ENCODE measurements around the gene FBXL4.

The FBXL4 gene

GRCh38 chr6:98880486-98880885, 67.3 kb downstream of the FBXL4 start:
- no peak for DNase-seq (ENCODE audit: low read depth in 2 of 2)

DNA sequence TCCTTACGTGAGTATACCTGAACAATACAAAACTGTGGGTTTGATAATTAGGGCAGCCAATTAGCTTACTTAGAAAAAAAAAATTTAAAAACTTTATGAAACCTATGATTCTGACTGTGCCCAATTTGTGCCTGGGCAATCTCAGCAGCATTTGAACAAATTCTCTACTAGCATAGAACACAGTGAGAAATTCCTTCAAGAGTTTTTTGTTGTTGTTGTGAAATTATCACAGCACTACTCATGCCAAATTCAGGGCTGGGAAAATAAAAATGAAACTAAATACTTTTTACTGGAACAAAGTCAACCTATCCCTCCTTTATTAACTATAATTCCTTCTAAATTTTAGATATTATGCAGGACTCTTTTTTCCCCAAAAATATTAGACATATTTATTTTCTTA, 70.5 kb downstream of the FBXL4 start:
- no peak for DNase-seq (ENCODE audit: low read depth in 2 of 2)

DNA sequence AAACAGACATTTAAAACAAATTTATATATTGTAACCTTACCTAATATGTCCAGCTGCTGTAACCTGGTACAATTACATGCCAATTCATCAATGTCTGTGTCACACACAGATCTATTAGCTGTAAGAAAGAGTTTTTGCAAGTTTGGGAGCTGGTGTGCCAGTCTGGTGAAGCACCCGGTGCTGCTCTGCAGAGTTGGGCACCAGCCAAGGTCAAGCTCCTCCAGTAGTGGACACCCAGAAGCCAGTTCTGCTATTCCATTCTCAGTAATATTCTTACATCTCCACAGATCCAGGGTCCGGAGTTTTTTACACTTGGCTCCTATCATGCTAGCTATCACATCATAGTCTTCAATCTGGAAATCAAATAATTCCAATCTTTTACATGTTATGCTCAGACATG, 72.4 kb downstream of the FBXL4 start:
- DNase-seq (ENCODE audit: low read depth in 2 of 2): no peak

GRCh38 chr6:98871821-98872220, 75.9 kb downstream of the FBXL4 start:
- no peak for DNase-seq (ENCODE audit: low read depth in 2 of 2)

DNA sequence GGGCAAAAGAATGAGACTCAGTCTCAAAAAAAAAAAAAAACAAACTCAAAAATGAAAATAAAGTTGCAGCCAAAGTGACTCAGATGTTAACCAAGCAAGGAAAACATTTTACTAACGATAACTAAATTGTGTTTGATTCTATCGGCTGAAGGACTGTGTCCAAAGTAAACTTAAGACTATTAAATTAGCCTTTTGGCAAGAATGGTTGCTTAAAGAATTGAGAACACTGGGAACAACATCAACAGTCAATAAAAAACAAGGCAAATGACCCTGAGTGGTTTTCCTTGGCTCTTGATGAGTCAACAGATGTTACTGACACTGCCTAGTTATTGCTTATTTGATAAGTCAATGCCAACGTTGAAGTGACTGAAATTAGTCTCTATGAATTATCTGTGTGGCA, 76.7 kb downstream of the FBXL4 start:
- no peak for DNase-seq (ENCODE audit: low read depth in 2 of 2)

- DNase-seq (ENCODE audit: low read depth in 2 of 2): no peak
These were observed 83.2 kb downstream of the FBXL4 start for GRCh38 chr6:98864497-98864896.

GRCh38 chr6:98848539-98849242, 99.1 kb downstream of the FBXL4 start:
- no peak for DNase-seq (ENCODE audit: low read depth in 2 of 2)

DNA sequence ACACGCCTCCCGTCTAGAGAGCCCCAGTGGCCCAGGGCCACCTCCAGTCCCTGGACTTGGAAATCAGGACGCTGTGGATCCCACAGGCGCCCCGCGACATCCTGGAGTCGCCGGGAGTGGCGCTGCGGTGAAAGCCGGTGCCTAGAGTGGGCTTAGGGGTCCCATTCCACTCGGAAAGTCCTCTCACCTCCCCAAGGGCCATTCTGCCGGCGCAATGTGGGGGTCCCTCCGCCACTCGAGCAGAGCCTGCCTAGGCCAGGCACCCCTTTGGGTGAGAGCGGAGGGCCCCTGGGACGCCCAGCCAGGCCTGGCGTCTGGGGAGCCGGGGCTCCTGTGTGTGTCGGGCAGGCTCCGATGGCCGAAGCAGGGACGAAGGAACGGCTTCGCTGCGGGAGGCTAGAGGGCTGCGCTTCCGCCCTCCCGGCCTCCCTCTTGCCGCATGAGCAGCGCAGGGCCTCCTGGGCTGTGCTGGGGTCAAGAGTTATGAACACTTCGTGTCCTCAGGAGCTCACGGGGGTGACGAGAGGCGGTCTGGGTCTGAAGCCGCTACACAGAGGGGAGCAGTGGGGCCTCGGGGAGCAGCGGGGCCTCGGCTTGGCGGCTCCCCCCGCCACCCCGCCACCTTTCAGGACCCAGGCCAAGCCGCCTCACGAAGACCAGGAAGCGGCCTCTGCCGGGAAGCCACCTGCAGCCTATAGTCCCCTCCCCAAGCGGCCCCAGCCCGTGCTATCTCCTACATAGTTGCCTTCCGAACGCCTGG, 99.8 kb downstream of the FBXL4 start:
- no peak for DNase-seq (ENCODE audit: low read depth in 2 of 2)

DNA sequence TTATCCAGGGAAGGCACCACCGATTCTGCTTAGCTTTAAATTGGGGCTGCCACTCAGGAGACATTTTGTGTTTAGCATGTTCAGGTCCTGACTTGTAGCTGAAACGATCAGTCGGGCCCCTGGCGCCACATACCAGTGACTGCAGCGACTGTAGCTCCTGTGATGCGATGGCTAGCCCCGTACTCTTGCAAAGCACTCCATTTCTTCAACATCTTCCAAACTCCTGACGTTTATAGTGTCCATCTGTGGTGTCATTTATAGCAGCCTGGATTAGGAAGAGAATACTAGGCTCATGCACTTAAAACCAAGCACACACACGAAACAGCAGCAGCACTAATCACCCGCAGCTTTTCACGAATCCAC, 100.3 kb downstream of the FBXL4 start:
- no peak for DNase-seq (ENCODE audit: low read depth in 2 of 2)

GRCh38 chr6:98846021-98846380, 101.7 kb downstream of the FBXL4 start:
- DNase-seq (ENCODE audit: low read depth in 2 of 2): no peak

DNA sequence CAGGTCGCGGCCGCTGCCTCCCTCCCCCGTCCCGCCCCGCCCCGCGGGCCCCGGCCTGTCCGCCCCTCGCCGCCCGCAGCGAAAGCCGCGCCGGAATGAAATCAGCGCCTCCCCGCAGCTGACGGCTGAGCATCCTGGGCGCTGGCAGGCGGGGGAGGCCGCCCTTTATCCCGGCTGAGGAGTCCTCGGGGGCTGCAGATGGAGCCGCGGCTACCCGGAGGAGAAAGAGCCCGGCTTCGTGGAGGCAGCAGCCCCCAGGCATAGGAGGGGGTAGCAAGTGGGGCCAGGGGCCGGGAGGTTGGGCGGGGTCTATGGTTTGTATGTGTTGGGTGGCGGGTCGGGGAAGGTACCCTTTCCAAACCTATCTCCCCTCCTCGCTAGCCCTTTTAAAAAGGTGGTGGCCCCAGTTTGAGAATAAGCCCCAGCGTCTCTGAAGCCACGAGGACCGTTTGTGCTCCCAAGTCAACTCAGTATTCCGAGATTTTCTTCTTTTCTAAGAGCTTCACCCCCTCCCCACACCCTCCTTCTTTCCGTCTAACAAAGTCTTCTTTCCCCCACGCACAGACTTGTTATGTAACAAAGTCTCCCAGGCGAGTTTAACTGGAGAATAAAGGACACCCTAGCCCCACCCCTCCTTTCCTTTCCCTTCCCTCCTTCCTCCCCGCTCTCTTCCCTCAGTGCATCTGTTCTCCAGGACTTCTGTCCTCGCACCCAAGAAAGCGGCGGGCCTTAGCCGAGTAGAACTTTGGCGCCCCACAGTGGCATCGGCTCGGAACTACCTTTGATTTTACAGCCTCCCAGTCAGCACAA, 102.3 kb downstream of the FBXL4 start:
- peak in 1 of 2 donors; percentile 22 for DNase-seq (ENCODE audit: low read depth in 2 of 2)

DNA sequence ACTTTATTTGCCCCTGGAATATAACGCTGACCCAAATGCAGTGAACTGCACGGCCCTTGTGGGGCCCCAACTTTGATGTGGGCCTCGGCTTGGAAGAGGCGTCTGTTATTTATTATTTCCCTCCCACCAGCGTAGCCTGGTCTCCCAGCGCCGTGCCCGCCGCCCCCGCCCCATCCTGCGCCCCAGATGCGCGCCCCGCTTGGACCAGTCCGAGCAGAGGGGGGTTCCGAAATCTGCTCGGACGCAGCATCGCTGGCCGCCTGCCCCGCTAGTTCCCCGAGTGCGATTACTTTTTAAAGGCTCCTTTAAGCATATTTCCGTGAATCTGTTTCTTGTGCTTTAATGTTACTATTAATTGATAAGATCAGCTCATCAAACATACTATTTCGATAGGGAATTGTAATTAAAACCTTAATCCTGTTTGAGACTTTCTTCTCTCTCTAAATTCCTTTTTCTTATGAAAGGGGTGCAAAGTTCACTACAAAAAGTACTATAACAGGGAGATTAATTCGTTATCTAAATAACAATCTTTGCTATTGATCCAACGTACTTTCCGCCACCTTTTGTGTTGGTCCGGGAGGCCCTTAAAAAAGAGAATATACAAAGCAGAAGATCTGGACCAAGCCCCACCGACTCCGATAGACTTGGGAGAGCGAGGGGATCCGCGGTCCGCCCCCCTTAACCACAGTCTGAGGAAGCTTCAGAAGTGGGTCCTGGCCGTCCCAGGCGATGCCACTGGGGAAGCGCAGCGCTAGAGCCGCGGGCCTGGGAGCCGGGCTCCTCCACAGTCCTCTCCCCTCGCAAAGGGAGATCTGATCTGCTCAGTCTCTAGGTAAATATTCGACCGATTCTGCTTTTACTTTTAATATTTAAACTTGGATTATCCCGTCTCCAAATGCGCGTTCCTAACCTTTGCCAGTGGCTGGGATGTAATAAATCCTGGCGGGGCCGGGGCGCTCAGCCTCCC, 103.2 kb downstream of the FBXL4 start:
- no peak for DNase-seq (ENCODE audit: low read depth in 2 of 2)

GRCh38 chr6:98843271-98844243, 104.2 kb downstream of the FBXL4 start:
- DNase-seq (ENCODE audit: low read depth in 2 of 2): no peak

DNA sequence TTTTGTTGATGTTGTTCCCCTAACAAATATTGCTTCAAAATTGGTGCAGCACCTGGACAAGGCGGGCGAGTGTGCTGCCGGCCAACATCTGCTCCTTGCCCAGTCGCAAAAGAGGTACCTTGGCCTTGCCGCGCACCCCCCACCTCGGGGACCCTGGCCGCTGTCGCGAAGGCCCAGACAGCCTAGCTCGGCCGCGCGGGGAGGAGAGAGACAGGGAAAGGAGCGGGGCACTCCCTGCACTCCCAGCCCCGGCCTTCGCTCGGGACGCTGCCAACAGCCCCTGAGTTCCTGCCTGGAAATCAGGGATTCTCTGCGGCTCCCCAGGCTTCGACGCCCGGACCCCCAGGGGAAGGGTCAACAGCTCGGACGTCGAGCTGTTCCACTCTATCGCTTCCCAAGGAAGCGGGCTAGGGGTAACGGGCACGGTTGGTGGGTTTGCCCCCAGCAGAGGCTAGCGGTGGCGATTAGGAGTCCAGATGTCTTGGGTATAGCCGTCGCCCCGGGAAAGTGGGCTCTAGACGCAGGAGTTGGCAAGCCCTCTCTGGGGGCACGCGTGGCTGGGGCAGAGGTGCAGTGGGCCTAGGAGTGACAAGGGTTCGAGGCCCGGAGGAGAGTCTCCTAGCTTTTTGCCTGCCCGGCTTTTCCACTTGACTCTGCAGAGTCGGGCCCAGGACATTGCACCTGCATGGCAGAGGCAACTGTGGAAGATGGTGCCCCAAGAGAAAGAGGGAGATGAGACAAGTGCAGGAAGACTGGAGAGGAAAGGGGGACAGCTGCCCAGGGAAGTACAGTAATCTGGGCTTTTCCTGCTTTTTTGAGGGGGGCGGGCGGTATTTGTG, 105.2 kb downstream of the FBXL4 start:
- no peak for DNase-seq (ENCODE audit: low read depth in 2 of 2)

- DNase-seq (ENCODE audit: low read depth in 2 of 2): no peak
These were observed 106.0 kb downstream of the FBXL4 start for GRCh38 chr6:98841621-98842341.

DNA sequence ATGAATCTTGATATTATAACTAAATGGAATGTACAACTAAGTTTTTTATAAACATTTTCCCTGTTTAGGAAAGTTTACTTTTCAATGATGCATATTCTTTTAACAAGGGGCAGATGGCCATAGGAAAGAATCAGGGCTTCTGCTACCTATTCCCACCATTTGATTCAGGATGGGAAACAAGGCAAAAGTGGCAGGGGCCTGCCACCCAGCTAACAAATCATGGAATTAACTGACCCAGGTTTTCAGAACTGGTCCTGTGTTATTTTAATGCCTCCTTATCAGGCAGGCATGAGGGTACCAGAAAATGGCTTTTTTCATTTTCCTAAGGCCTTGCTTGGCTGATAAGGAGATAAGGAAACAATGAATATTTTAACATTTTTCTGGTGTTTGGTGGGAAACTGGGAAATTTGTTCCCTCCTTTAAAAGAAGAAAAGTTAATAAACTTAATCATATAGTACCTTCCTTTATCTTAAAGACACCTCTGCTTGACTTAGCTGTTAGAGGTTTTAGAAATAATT, 106.7 kb downstream of the FBXL4 start:
- DNase-seq (ENCODE audit: low read depth in 2 of 2): no peak

GRCh38 chr6:98840385-98840784, 107.4 kb downstream of the FBXL4 start:
- DNase-seq (ENCODE audit: low read depth in 2 of 2): no peak

- no peak for DNase-seq (ENCODE audit: low read depth in 2 of 2)
These were observed 107.9 kb downstream of the FBXL4 start for GRCh38 chr6:98839781-98840361.
